HepG2 (cell line): ENCODE results near the gene STX12. TPM values are rescaled to one million over a fixed set of nuclear protein-coding genes. Genes with fewer than 3 reads are reported as not detected.
A peak's percentile ranks its signal among the peaks of the same experiment; 100 is the strongest.

ENCODE experiments used
- AGO2 ChIP-seq: fragments of 200-400 bp; formaldehyde crosslinking; optimal IDR thresholded peaks from 2 replicates; pipeline ENCODE3; 2017; ENCODE audit warnings: mild to moderate bottlenecking, low read depth, low read length, moderate library complexity
- ARHGAP35 ChIP-seq: sonication (generic); formaldehyde crosslinking; IDR thresholded peaks from 2 replicates; pipeline ENCODE4 v1.9.0; 2022; ENCODE audit warnings: mild to moderate bottlenecking, inconsistent platforms, moderate library complexity, missing genetic modification reagents, borderline replicate concordance
- ARNT2 ChIP-seq: sonication (generic); formaldehyde crosslinking; IDR thresholded peaks from 2 replicates; pipeline ENCODE4 v1.8.0; 2022; ENCODE audit warnings: mild to moderate bottlenecking, low read depth, missing genetic modification reagents, moderate library complexity
- GABPB1 ChIP-seq: IDR thresholded peaks from 2 replicates; pipeline ENCODE4 v1.6.1; 2016; ENCODE audit warnings: mild to moderate bottlenecking, missing genetic modification reagents, moderate library complexity, missing compliant biosample characterization
- HNRNPUL1 ChIP-seq: fragments of 200-400 bp; formaldehyde crosslinking; IDR thresholded peaks from 2 replicates; pipeline ENCODE4 v1.6.1; 2017; ENCODE audit warnings: low read depth, mild to moderate bottlenecking, low read length, moderate library complexity
- KDM4B ChIP-seq: sonication (generic); formaldehyde crosslinking; IDR thresholded peaks from 2 replicates; pipeline ENCODE4 v1.4.0; 2020; ENCODE audit warnings: missing genetic modification reagents
- KLF6 ChIP-seq: IDR thresholded peaks from 2 replicates; pipeline ENCODE4 v1.8.0; 2016; ENCODE audit warnings: missing biosample characterization, missing genetic modification reagents
- MBNL3 ChIP-seq: fragments of 250-450 bp; sonication (Bioruptor Pico); conservative IDR thresholded peaks from 2 replicates; pipeline ENCODE4 v1.8.0; 2022; ENCODE audit warnings: mild to moderate bottlenecking, inconsistent platforms
- MXD4 ChIP-seq: IDR thresholded peaks from 2 replicates; pipeline ENCODE4 v1.6.1; 2016; ENCODE audit warnings: mild to moderate bottlenecking, missing biosample characterization, missing genetic modification reagents
- NCOR1 ChIP-seq: fragments of 200-600 bp; sonication (generic); IDR thresholded peaks from 2 replicates; pipeline ENCODE4 v1.7.0; 2017; ENCODE audit warnings: antibody characterized with exemption, low read length, borderline replicate concordance
- PATZ1 ChIP-seq: sonication (generic); formaldehyde crosslinking; IDR thresholded peaks from 2 replicates; pipeline ENCODE4 v1.4.0; 2020; ENCODE audit warnings: missing genetic modification reagents
- SNAPC5 ChIP-seq: sonication (generic); formaldehyde crosslinking; IDR thresholded peaks from 2 replicates; pipeline ENCODE4 v1.8.1; 2023; ENCODE audit warnings: mild to moderate bottlenecking, missing genetic modification reagents, borderline replicate concordance
- polyA plus RNA-seq, 8 experiments: library from polyadenylated mRNA; depleted of rRNA in 3 of 8; stranded (reverse) in 7 of 8; unstranded in 1 of 8; fragments of >200 nt; fragmentation: Illumina TruSeq in 4 of 8; extraction: Trizol in 4 of 8; gene quantifications; 2 replicates each; pipeline versions ENCODE4 v1.2.1 to v1.2.3, GENCODE V29; 2011 to 2016; ENCODE audit warnings: low read depth in 4 of 8, missing spikeins in 1 of 8, mixed read lengths in 1 of 8; ENCODE audit not compliant: insufficient read depth in 1 of 8
- total RNA-seq, 5 experiments: library from RNA; depleted of rRNA; stranded (reverse); fragments of >200 nt; fragmentation: Illumina TruSeq; extraction: Trizol; gene quantifications; 2 replicates each; pipeline ENCODE4 v1.2.3, GENCODE V29; 2016; ENCODE audit warnings: low read depth in 1 of 5
- TF ChIP-seq, protein P1 (sequence below): sonication (generic); formaldehyde crosslinking; IDR thresholded peaks from 2 replicates; pipeline ENCODE4 v1.4.0; 2020; ENCODE audit warnings: missing genetic modification reagents, mild to moderate bottlenecking, borderline replicate concordance

Gene STX12
- total and polyA plus RNA-seq, 2 of the 13 experiments (the other 11 are each of a cell fraction or from before 2014, with no cell fraction given): 9.0 to 19.7 TPM

DNA sequence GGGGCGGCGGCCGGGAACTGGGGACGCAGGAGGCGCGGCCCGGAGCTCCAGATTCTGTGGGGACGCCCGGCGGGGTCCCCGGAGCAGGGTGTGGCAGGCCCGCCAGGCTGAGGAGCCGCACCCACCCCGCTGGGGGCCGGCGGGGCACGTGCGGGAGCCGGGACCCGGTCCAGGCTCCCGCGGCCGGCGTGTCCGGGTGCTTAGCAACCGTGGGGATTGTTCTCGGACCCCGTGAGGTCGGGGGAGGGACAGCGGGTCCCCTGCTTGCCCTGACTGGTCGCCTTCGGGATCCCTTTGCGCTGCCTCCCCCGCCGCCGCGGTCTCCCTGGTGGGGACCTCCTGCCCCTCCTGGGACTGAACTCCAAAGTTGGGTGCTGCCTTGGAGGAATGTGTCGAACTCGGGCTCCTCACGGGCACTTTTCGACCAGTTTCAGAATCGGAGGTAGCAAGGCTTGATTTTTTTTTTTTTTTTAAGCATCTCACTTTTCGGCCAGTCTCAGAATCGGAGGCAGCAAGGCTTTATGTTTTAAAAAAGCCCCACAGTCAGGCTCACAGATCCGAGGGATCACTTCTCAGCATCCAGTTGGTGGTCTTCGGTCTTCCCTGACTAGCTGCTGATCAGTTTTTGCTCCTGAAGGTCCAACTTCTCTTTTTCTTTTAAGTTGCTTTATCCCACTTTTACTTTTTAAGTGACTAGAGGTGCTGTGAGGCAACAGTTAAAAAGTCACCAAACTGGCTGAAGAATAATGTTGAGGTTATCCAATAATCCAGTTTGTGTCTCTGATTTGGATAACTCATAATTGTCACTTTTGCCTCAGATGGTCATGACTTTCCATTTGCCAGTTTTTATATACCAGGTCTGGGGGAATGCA lies 46.6 kb upstream of the STX12 start (continued):
- TF ChIP-seq KLF6 (CRISPR knock-in tag) (0 out of 2 replicates have a peak, but pooled peaks have one; percentile 2), SNAPC5 (no peak), PATZ1 (CRISPR knock-in tag) (0 out of 2 replicates have a peak, but pooled peaks have one; percentile 37), AGO2 (peak; percentile 51), NCOR1 (no peak), KDM4B (CRISPR knock-in tag) (no peak), MBNL3 (CRISPR knock-in tag) (no peak), ARHGAP35 (CRISPR knock-in tag) (0 out of 2 replicates have a peak, but pooled peaks have one; percentile 5), GABPB1 (no peak), HNRNPUL1 (no peak), ARNT2 (CRISPR knock-in tag) (peak; percentile 8; the same call in 1 of the 2 replicates), MXD4 (CRISPR knock-in tag) (no peak)
- TF ChIP-seq, protein P1, sequence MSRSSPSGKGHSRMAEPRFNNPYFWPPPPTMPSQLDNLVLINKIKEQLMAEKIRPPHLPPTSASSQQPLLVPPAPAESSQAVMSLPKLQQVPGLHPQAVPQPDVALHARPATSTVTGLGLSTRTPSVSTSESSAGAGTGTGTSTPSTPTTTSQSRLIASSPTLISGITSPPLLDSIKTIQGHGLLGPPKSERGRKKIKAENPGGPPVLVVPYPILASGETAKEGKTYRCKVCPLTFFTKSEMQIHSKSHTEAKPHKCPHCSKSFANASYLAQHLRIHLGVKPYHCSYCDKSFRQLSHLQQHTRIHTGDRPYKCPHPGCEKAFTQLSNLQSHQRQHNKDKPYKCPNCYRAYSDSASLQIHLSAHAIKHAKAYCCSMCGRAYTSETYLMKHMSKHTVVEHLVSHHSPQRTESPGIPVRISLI: 0 out of 2 replicates have a peak, but pooled peaks have one; percentile 10
